Activated CD4-positive, alpha-beta memory T cell treated with anti-CD3 and anti-CD28 coated beads for 36 hours (primary cell): ENCODE measurements around the gene PRPF39. TPM values are rescaled to one million over a fixed set of nuclear protein-coding genes. Genes with fewer than 3 reads are reported as not detected.

Experiments used
- CTCF ChIA-PET: fragments of 350-600 bp; sonication (Branson Sonifier 250); formaldehyde crosslinking; loops from one replicate; lab custom pipeline; 2021; ENCODE audit warnings: antibody characterized with exemption, inconsistent platforms; lab: Charles Lee
- POLR2A ChIA-PET: fragments of 350-600 bp; sonication (Branson Sonifier 250); formaldehyde crosslinking; loops from one replicate; lab custom pipeline; 2021; ENCODE audit warnings: antibody characterized with exemption; lab: Charles Lee
- DNase-seq: peaks from one replicate; pipeline ENCODE4 v3.0.0-alpha.2; 2020
- H3K27ac Mint-ChIP-seq: one replicate; pipeline ENCODE4 v1.8.0; 2021; ENCODE audit warnings: mixed read lengths
- H3K27me3 Mint-ChIP-seq: one replicate; pipeline ENCODE4 v1.8.0; 2021; ENCODE audit warnings: mixed read lengths
- H3K36me3 Mint-ChIP-seq: one replicate; pipeline ENCODE4 v1.8.0; 2021; ENCODE audit warnings: mixed read lengths
- H3K4me1 Mint-ChIP-seq: one replicate; pipeline ENCODE4 v1.8.0; 2021; ENCODE audit warnings: low read depth, mixed read lengths
- H3K4me3 Mint-ChIP-seq: one replicate; pipeline ENCODE4 v1.8.0; 2021; ENCODE audit warnings: mild to moderate bottlenecking, mixed read lengths
- H3K9me3 Mint-ChIP-seq: one replicate; pipeline ENCODE4 v1.8.0; 2021; ENCODE audit warnings: mixed read lengths
- intact Hi-C: fragments of 100-400 bp; cut with micrococcal nuclease; formaldehyde crosslinking; loops from one replicate; pipeline ENCODE4 v1.15.1; 2023
- total RNA-seq, 2 experiments: library from RNA; stranded (reverse); gene quantifications; one replicate each; pipeline ENCODE4 v1.2.3, GENCODE V29; 2021

PRPF39 gene
- total RNA-seq, 2 experiments from 2014 or later: 38.9 to 40.9 TPM

DNA sequence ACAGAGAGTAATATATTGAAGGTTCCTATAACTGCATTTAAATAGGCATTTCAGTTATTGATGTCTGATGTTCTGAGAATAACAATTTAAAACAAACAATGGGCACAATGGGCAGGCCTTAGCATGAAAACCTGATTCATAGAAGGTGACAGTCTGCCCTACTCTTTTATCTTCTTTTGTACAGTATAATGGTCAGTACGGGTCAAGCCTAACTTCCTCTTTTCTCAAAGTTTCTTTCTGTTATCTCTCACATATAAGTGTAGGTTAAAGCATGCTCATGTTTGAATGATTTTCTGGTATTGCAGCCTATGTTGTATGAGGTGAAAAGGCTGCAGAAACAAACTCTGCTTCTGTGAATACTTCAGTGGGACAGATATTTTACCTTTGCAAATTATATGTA lies 36.2 kb downstream of the PRPF39 start:
- CTCF ChIA-PET: no interaction called here
- Mint-ChIP-seq H3K9me3 (no peaks in the 10 kb centered on the region), H3K4me1 (peaks cover 5% of the 10 kb centered on the region), H3K4me3 (no peak overlapping the region), H3K27me3 (no peaks in the 10 kb centered on the region), H3K36me3 (peaks cover 46% of the 10 kb centered on the region), H3K27ac (no peak overlapping the region)
- no peak for DNase-seq
- intact Hi-C loops: no loop called here
- POLR2A ChIA-PET: no interaction called here

DNA sequence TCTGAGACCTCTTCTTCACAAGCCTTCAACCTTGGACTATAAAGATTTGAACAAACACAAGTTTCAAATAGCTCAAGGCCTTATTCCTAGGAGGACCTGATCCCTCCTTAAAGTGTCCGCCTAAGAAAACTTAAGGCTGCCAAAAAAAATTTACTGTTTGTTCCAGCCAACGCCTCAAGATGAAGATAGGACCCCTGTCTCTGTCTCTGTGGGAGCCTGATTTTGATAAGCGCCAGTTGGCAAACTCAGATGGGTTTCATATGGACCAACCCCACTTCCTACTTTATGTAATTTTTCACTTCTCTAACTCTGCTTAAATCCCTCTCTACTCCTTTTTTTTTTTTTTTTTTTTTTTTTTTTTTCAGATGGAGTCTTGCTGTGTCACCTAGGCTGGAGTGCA lies 39.4 kb downstream of the PRPF39 start:
- ChIA-PET POLR2A (no interaction called here), CTCF (interaction anchor here (0.6 to 1.6 kb wide), 2 partner anchors 8 to 100 kb away, joined by 3 to 5 read pairs; no protein-coding TSS in a partner anchor)
- no peaks in the 10 kb centered on the region for H3K9me3 Mint-ChIP-seq
- no peak for DNase-seq
- intact Hi-C loops: no loop called here
- peaks cover 3% of the 10 kb centered on the region for H3K4me1 Mint-ChIP-seq
- peaks cover 44% of the 10 kb centered on the region for H3K36me3 Mint-ChIP-seq
- H3K27ac Mint-ChIP-seq: no peak overlapping the region
- no peak overlapping the region for H3K4me3 Mint-ChIP-seq
- no peaks in the 10 kb centered on the region for H3K27me3 Mint-ChIP-seq

DNA sequence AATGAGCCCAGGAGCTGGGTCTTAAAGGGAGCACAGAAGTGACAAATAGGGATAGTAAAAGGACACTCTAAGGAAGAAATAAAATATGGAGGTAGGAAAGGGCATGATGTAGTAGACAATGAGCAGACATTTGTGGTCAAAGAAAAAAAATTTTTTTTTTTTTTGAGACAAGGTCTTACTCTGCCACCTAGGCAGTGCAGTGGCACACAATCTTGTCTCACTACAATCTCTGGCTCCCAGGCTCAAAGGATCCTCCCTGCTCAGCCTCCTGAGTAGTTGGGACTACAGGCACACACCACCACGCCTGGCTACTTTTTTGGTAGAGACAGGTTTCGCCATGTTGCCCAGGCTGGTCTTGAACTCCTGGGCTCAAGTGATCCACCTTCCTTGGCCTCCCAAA lies 41.8 kb downstream of the PRPF39 start:
- H3K4me3 Mint-ChIP-seq: no peak overlapping the region
- DNase-seq: no peak
- intact Hi-C loops: no loop called here
- H3K9me3 Mint-ChIP-seq: no peaks in the 10 kb centered on the region
- no peaks in the 10 kb centered on the region for H3K27me3 Mint-ChIP-seq
- no peak overlapping the region for H3K27ac Mint-ChIP-seq
- H3K36me3 Mint-ChIP-seq: peaks cover 37% of the 10 kb centered on the region
- ChIA-PET CTCF (no interaction called here), POLR2A (no interaction called here)
- peaks cover 3% of the 10 kb centered on the region for H3K4me1 Mint-ChIP-seq

DNA sequence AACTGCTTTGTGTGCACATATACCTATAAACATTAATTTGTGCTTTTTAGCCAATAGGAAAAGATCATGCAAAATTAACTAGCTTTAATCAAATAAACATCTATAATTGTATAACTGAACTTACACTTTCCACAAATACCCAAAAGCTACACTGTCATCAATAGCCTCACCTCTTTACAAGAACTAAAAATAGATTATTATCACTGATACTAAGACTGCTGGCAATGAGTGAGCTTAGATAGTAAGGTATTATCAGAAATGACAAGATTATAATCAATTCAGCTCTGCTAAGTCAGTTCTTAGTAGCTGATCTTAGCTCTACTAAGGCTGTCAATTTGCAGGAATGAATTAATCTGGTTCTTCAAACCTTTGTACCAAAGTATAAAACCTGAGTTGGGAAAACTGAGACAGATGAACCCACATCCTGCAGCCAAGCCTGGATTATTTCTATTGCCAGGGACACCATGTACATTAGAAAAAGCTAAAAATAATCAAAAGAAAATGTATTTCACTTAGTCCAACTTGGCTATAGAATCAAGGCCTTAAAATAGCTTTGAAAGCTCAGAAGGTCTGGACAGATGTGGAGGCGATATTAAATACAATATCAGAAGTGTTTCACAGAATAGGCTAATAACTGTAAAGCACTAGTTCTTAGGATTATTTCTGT lies 45.2 kb downstream of the PRPF39 start:
- Mint-ChIP-seq H3K9me3 (no peaks in the 10 kb centered on the region), H3K27me3 (no peaks in the 10 kb centered on the region), H3K4me3 (no peak overlapping the region), H3K4me1 (peaks cover 13% of the 10 kb centered on the region), H3K36me3 (peaks cover 20% of the 10 kb centered on the region), H3K27ac (no peak overlapping the region)
- DNase-seq: no peak
- intact Hi-C loops: no loop called here
- CTCF ChIA-PET: interaction anchor here (0.8 to 2.7 kb wide), 3 partner anchors 124 to 216 kb away, joined by 3 to 7 read pairs (median 7); partner anchors contain the start of gene MIS18BP1
- POLR2A ChIA-PET: no interaction called here

- Mint-ChIP-seq H3K9me3 (no peaks in the 10 kb centered on the region), H3K27ac (peak overlapping the region; percentile 98), H3K4me3 (peak overlapping the region; percentile 99), H3K36me3 (peaks cover 4% of the 10 kb centered on the region), H3K4me1 (peaks cover 23% of the 10 kb centered on the region), H3K27me3 (no peaks in the 10 kb centered on the region)
- ChIA-PET CTCF (interaction anchor here (0.6 to 1.6 kb wide), 4 partner anchors 17 to 172 kb away, joined by 3 to 5 read pairs (median 4); partner anchors contain the start of genes KLHL28, MIS18BP1 and TOGARAM1), POLR2A (interaction anchor here (0.7 to 3.3 kb wide), 4 partner anchors 17 to 171 kb away, joined by 3 to 26 read pairs (median 5); partner anchors contain the start of genes KLHL28, PRPF39 and TOGARAM1)
- no peak for DNase-seq
- intact Hi-C loops: loop anchor here (1.0 kb wide), 7 partner anchors 19 to 236 kb away; partner anchors contain the start of genes MIS18BP1, PRPF39 and TOGARAM1
Measured at GRCh38 chr14:45133683-45134050, 49.8 kb downstream of the PRPF39 start.

DNA sequence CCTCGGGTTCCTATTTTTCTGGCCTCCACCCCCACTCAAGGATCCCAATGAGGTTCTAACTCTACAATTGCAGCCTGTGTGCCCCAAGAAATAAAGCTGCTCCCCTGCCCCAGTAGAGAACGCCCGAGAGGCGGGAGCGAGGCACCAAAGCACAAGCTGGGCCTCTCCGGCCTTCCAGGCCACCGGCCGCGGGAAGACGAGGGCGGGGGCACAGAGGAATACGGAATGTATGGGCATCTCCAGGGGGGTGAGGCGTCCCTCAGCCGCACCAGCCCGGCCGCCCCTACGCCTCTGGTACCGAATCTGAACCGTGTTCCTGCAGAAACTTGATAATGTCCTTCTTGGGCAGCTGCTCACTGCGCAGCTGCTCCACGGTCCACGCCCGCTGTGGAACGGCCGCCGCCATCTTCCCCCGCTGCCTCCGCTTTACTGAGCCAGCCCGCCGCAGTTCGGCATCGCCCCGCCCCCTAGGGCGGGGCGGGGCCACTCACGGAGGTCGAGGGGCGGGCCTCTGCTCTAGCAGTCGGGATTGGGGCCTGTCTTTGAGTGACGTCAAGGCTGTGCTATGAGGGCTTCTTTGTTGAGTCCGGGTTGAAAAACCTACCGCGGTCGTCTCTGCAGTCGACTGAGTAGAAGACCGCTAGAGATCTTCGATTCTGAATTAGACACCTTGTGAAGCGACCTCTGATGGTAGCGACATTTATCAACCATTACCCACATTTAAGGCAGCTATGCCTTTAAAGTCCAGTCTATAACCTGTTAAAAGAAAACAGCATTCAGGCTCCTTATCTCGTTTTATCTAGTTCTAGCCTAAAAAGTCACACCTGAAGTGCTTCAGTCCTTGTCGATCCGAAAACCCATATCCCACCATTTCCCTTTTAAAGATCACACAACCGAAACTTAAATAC lies 50.4 kb downstream of the PRPF39 start, which contains the start of gene FKBP3:
TSS of gene FKBP3 (minus strand) at position 431 of the 908 bp plus-strand sequence. CDS start at position 406, 25 bp downstream.
- Mint-ChIP-seq H3K36me3 (peaks cover 4% of the 10 kb centered on the region), H3K4me1 (peaks cover 28% of the 10 kb centered on the region), H3K27me3 (no peaks in the 10 kb centered on the region), H3K27ac (peak within 1 kb of the TSS; percentile 98), H3K9me3 (no peaks in the 10 kb centered on the region), H3K4me3 (peak within 1 kb of the TSS; percentile 99)
- ChIA-PET CTCF (interaction anchor here (0.8 to 1.6 kb wide), 5 partner anchors 17 to 220 kb away, joined by 3 to 5 read pairs (median 3); partner anchors contain the start of genes KLHL28 and TOGARAM1), POLR2A (interaction anchor here (0.7 to 3.3 kb wide), 5 partner anchors 18 to 237 kb away, joined by 3 to 26 read pairs (median 5); partner anchors contain the start of genes KLHL28, PRPF39 and TOGARAM1)
- DNase-seq: peak; percentile 96
- intact Hi-C loops: loop anchor here (1.0 kb wide), 7 partner anchors 20 to 237 kb away; partner anchors contain the start of genes MIS18BP1, PRPF39 and TOGARAM1

GRCh38 chr14:45135156-45135555 lies 51.2 kb downstream of the PRPF39 start:
- H3K36me3 Mint-ChIP-seq: peaks cover 3% of the 10 kb centered on the region
- H3K4me1 Mint-ChIP-seq: peaks cover 29% of the 10 kb centered on the region
- no peak for DNase-seq
- ChIA-PET POLR2A (interaction anchor here (0.9 to 3.3 kb wide), 3 partner anchors 117 to 238 kb away, joined by 3 to 26 read pairs (median 8); partner anchors contain the start of genes KLHL28 and TOGARAM1), CTCF (interaction anchor here (0.7 to 2.1 kb wide), 6 partner anchors 18 to 221 kb away, joined by 3 to 15 read pairs (median 4); partner anchors contain the start of genes KLHL28 and TOGARAM1)
- H3K27me3 Mint-ChIP-seq: no peaks in the 10 kb centered on the region
- H3K4me3 Mint-ChIP-seq: peak overlapping the region; percentile 99
- intact Hi-C loops: no loop called here
- no peaks in the 10 kb centered on the region for H3K9me3 Mint-ChIP-seq
- peak overlapping the region; percentile 98 for H3K27ac Mint-ChIP-seq

DNA sequence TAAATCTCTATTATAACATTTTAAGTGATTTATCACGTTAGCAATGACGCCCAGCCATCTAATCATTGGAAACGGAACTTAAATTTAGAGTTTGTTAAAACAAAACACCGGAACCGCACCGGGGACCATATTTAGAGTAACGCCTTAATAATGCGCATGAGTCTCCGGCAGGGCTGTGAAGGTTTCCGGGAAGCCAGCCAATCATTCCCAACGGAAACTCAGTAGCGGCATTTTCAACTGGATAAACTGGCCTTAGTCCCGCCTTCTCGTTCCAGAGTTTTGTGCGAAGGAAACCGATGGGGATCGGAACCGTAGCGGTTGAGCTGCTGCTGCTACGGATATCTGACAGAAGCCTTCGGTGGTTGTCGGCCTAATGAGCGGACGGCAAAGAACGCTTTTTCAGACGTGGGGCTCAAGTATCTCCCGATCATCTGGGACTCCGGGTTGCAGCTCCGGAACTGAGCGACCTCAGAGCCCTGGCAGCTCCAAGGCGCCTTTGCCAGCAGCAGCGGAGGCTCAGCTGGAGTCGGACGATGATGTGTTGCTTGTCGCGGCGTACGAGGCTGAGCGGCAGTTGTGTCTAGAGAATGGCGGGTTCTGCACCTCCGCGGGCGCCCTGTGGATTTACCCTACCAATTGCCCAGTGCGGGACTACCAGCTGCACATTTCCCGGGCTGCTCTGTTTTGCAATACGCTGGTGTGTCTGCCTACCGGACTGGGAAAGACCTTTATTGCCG lies 51.9 kb downstream of the PRPF39 start, which contains the start of gene FANCM:
TSS of gene FANCM (plus strand) at position 272 of the 737 bp plus-strand sequence. CDS start at position 374, 102 bp downstream.
- ChIA-PET CTCF (interaction anchor here (0.7 to 2.1 kb wide), 8 partner anchors 23 to 222 kb away, joined by 3 to 15 read pairs (median 4); partner anchors contain the start of gene MIS18BP1), POLR2A (interaction anchor here (0.5 to 3.3 kb wide), 8 partner anchors 51 to 239 kb away, joined by 3 to 26 read pairs (median 4); partner anchors contain the start of genes KLHL28 and TOGARAM1)
- DNase-seq: peak; percentile 91
- intact Hi-C loops: no loop called here
- no peaks in the 10 kb centered on the region for H3K27me3 Mint-ChIP-seq
- peak within 1 kb of the TSS; percentile 98 for H3K27ac Mint-ChIP-seq
- H3K9me3 Mint-ChIP-seq: no peaks in the 10 kb centered on the region
- H3K4me1 Mint-ChIP-seq: peaks cover 29% of the 10 kb centered on the region
- peaks cover 3% of the 10 kb centered on the region for H3K36me3 Mint-ChIP-seq
- H3K4me3 Mint-ChIP-seq: peak within 1 kb of the TSS; percentile 99

- Mint-ChIP-seq H3K36me3 (peaks cover 3% of the 10 kb centered on the region), H3K9me3 (no peaks in the 10 kb centered on the region), H3K4me1 (peaks cover 29% of the 10 kb centered on the region), H3K4me3 (peak overlapping the region; percentile 99), H3K27ac (peak overlapping the region; percentile 98), H3K27me3 (no peaks in the 10 kb centered on the region)
- intact Hi-C loops: no loop called here
- ChIA-PET CTCF (interaction anchor here (1.1 to 2.1 kb wide), 7 partner anchors 23 to 223 kb away, joined by 3 to 15 read pairs (median 4); partner anchors contain the start of gene MIS18BP1), POLR2A (interaction anchor here (0.5 to 3.3 kb wide), 7 partner anchors 52 to 239 kb away, joined by 3 to 26 read pairs (median 5); partner anchors contain the start of genes KLHL28 and TOGARAM1)
- DNase-seq: no peak
Measured at GRCh38 chr14:45136399-45136798, 52.5 kb downstream of the PRPF39 start.

- Mint-ChIP-seq H3K36me3 (peaks cover 7% of the 10 kb centered on the region), H3K4me3 (no peak overlapping the region), H3K9me3 (no peaks in the 10 kb centered on the region), H3K27me3 (no peaks in the 10 kb centered on the region), H3K27ac (no peak overlapping the region), H3K4me1 (peaks cover 22% of the 10 kb centered on the region)
- intact Hi-C loops: no loop called here
- DNase-seq: no peak
- POLR2A ChIA-PET: no interaction called here
- CTCF ChIA-PET: no interaction called here
Measured at GRCh38 chr14:45140661-45141187, 56.8 kb downstream of the PRPF39 start.
